Measurements from ENCODE around the gene TNIP1. TPM values are rescaled to one million over a fixed set of nuclear protein-coding genes. Genes with fewer than 3 reads are reported as not detected.

The TNIP1 gene
- total RNA-seq, 1 donor from 2014 or later, result 512 TPM

- H3K36me3 Mint-ChIP-seq (ENCODE audit: low read depth), result no peaks in the 10 kb centered on the region
- TF ChIP-seq CTCF (IDR thresholded peaks at IDR 0.05), result no peak
- DNase-seq (no peak), ATAC-seq (ENCODE audit: low read depth) (no peak)
- peaks cover 8% of the 10 kb centered on the region for H3K27me3 Mint-ChIP-seq
- no peaks in the 10 kb centered on the region for H3K4me1 Mint-ChIP-seq
- ChIA-PET CTCF (no interaction called here), POLR2A (no interaction called here)
- no peak overlapping the region for H3K4me3 Mint-ChIP-seq
- no peaks in the 10 kb centered on the region for H3K9me3 Mint-ChIP-seq
- H3K27ac Mint-ChIP-seq, result no peak overlapping the region
- intact Hi-C loops (cut with micrococcal nuclease), result loop anchor here (10.0 kb wide), 1 partner anchor 499 kb away; no protein-coding TSS in a partner anchor
Observed at GRCh38 chr5:151005950-151006576, 74.8 kb downstream of the TNIP1 start.

- CTCF ChIA-PET, result no interaction called here
- no peak overlapping the region for H3K27ac Mint-ChIP-seq
- peaks cover 6% of the 10 kb centered on the region for H3K27me3 Mint-ChIP-seq
- H3K9me3 Mint-ChIP-seq, result no peaks in the 10 kb centered on the region
- intact Hi-C loops (cut with micrococcal nuclease), result loop anchor here (10.0 kb wide), 1 partner anchor 499 kb away; no protein-coding TSS in a partner anchor
- no peak overlapping the region for H3K4me3 Mint-ChIP-seq
- H3K36me3 Mint-ChIP-seq (ENCODE audit: low read depth), result no peaks in the 10 kb centered on the region
- ATAC-seq (ENCODE audit: low read depth) (no peak), DNase-seq (no peak)
- POLR2A ChIA-PET, result no interaction called here
- TF ChIP-seq CTCF (IDR thresholded peaks at IDR 0.05), result no peak
- no peaks in the 10 kb centered on the region for H3K4me1 Mint-ChIP-seq
Observed at GRCh38 chr5:151005187-151005949, 75.5 kb downstream of the TNIP1 start.

- H3K9me3 Mint-ChIP-seq, result no peaks in the 10 kb centered on the region
- intact Hi-C loops (cut with micrococcal nuclease), result loop anchor here (10.0 kb wide), 1 partner anchor 500 kb away; no protein-coding TSS in a partner anchor
- H3K4me3 Mint-ChIP-seq, result no peak overlapping the region
- POLR2A ChIA-PET, result no interaction called here
- no peaks in the 10 kb centered on the region for H3K4me1 Mint-ChIP-seq
- peaks cover 9% of the 10 kb centered on the region for H3K27me3 Mint-ChIP-seq
- no peak for TF ChIP-seq CTCF (IDR thresholded peaks at IDR 0.05)
- H3K27ac Mint-ChIP-seq, result no peak overlapping the region
- CTCF ChIA-PET, result no interaction called here
- H3K36me3 Mint-ChIP-seq (ENCODE audit: low read depth), result no peaks in the 10 kb centered on the region
- no peak for ATAC-seq (ENCODE audit: low read depth)
- no peak for DNase-seq
Observed at GRCh38 chr5:151004499-151004898, 76.3 kb downstream of the TNIP1 start.

- DNase-seq, result no peak
- peaks cover 3% of the 10 kb centered on the region for H3K27me3 Mint-ChIP-seq
- H3K9me3 Mint-ChIP-seq, result no peaks in the 10 kb centered on the region
- no peak for TF ChIP-seq CTCF (IDR thresholded peaks at IDR 0.05)
- POLR2A ChIA-PET, result no interaction called here
- no peak overlapping the region for H3K4me3 Mint-ChIP-seq
- H3K36me3 Mint-ChIP-seq (ENCODE audit: low read depth), result no peaks in the 10 kb centered on the region
- ATAC-seq (ENCODE audit: low read depth), result no peak
- H3K27ac Mint-ChIP-seq, result no peak overlapping the region
- CTCF ChIA-PET, result no interaction called here
- intact Hi-C loops (cut with micrococcal nuclease), result loop anchor here (10.0 kb wide), 1 partner anchor 501 kb away; no protein-coding TSS in a partner anchor
- no peaks in the 10 kb centered on the region for H3K4me1 Mint-ChIP-seq
Observed at GRCh38 chr5:151003503-151003860, 77.4 kb downstream of the TNIP1 start.
